Skeletal muscle tissue (tissue), 4 donors: Measurements from ENCODE around the gene LCE7A. TPM values are rescaled to one million over a fixed set of nuclear protein-coding genes. Genes with fewer than 3 reads are reported as not detected.

Source experiments
- H3K27ac ChIP-seq: one replicate; pipeline ENCODE4 v1.7.0; 2013; ENCODE audit warnings: mild to moderate bottlenecking, low read depth, low read length, inconsistent platforms
- H3K27me3 ChIP-seq, 3 donors: one replicate each; pipeline ENCODE4 v1.7.0; 2013; ENCODE audit warnings: low read length in 3 of 3; ENCODE audit not compliant: control insufficient read depth in 3 of 3, insufficient read depth in 3 of 3
- H3K36me3 ChIP-seq, 3 donors: one replicate each; pipeline ENCODE4 v1.7.0; 2013; ENCODE audit warnings: low read length in 3 of 3; ENCODE audit not compliant: control insufficient read depth in 3 of 3, insufficient read depth in 3 of 3
- H3K4me1 ChIP-seq, 3 donors: one replicate each; pipeline ENCODE4 v1.7.0; 2013; ENCODE audit warnings: low read length in 3 of 3, mild to moderate bottlenecking in 3 of 3; ENCODE audit not compliant: control insufficient read depth in 3 of 3, insufficient read depth in 3 of 3
- H3K4me3 ChIP-seq, 3 donors: one replicate each; pipeline ENCODE4 v1.7.0; 2013; ENCODE audit warnings: low read length in 3 of 3
- H3K9ac ChIP-seq, 3 donors: one replicate each; pipeline ENCODE4 v1.7.0; 2013; ENCODE audit warnings: low read length in 3 of 3, mild to moderate bottlenecking in 3 of 3, moderate library complexity in 2 of 3, low read depth in 1 of 3
- H3K9me3 ChIP-seq, 3 donors: one replicate each; pipeline ENCODE4 v1.7.0; 2013; ENCODE audit warnings: low read length in 3 of 3; ENCODE audit not compliant: control insufficient read depth in 3 of 3
- total RNA-seq: library from RNA; depleted of rRNA; stranded (reverse); fragments of >200 nt; gene quantifications from one replicate; pipeline ENCODE4 v1.2.3, GENCODE V29; 2014
- donor health status: Osteomylitis.

The LCE7A gene
- total RNA-seq, 1 donor from 2014 or later, result not detected

GRCh38 chr1:152858062-152858461, 1.7 kb upstream of the LCE7A start:
- Histone ChIP-seq H3K9ac (no peak overlapping the region), H3K27ac (no peak overlapping the region), H3K36me3 (no peaks in the 10 kb centered on the region), H3K4me3 (no peak overlapping the region), H3K27me3 (peaks cover 0 to 2% (median 0%) of the 10 kb centered on the region in 3 donors), H3K4me1 (no peaks in the 10 kb centered on the region), H3K9me3 (no peaks in the 10 kb centered on the region)

GRCh38 chr1:152860129-152860528, 333 bp downstream of the LCE7A start:
- no peak overlapping the region for H3K9ac ChIP-seq
- no peaks in the 10 kb centered on the region for H3K36me3 ChIP-seq
- H3K9me3 ChIP-seq, result no peaks in the 10 kb centered on the region
- H3K27me3 ChIP-seq, result peaks cover 0 to 2% (median 0%) of the 10 kb centered on the region in 3 donors
- H3K4me1 ChIP-seq, result no peaks in the 10 kb centered on the region
- no peak overlapping the region for H3K27ac ChIP-seq
- H3K4me3 ChIP-seq, result no peak overlapping the region

GRCh38 chr1:152861374-152861773, 1.6 kb downstream of the LCE7A start:
- Histone ChIP-seq H3K9me3 (no peaks in the 10 kb centered on the region), H3K36me3 (no peaks in the 10 kb centered on the region), H3K4me1 (no peaks in the 10 kb centered on the region), H3K4me3 (no peak overlapping the region), H3K27ac (no peak overlapping the region), H3K27me3 (peaks cover 0 to 2% (median 0%) of the 10 kb centered on the region in 3 donors), H3K9ac (no peak overlapping the region)

- Histone ChIP-seq H3K9ac (no peak overlapping the region), H3K36me3 (no peaks in the 10 kb centered on the region), H3K27me3 (no peaks in the 10 kb centered on the region), H3K27ac (no peak overlapping the region), H3K4me3 (no peak overlapping the region), H3K4me1 (no peaks in the 10 kb centered on the region), H3K9me3 (no peaks in the 10 kb centered on the region)
Observed at GRCh38 chr1:152864443-152864842, 4.6 kb downstream of the LCE7A start.

GRCh38 chr1:152866321-152866720, 6.5 kb downstream of the LCE7A start:
- H3K9ac ChIP-seq, result no peak overlapping the region
- H3K4me1 ChIP-seq, result no peaks in the 10 kb centered on the region
- no peaks in the 10 kb centered on the region for H3K9me3 ChIP-seq
- no peaks in the 10 kb centered on the region for H3K36me3 ChIP-seq
- no peak overlapping the region for H3K4me3 ChIP-seq
- no peaks in the 10 kb centered on the region for H3K27me3 ChIP-seq
- H3K27ac ChIP-seq, result no peak overlapping the region

- H3K27ac ChIP-seq, result no peak overlapping the region
- no peaks in the 10 kb centered on the region for H3K27me3 ChIP-seq
- no peaks in the 10 kb centered on the region for H3K36me3 ChIP-seq
- no peak overlapping the region for H3K9ac ChIP-seq
- no peak overlapping the region for H3K4me3 ChIP-seq
- H3K9me3 ChIP-seq, result no peaks in the 10 kb centered on the region
- no peaks in the 10 kb centered on the region for H3K4me1 ChIP-seq
Observed at GRCh38 chr1:152869808-152870419, 10.1 kb downstream of the LCE7A start.

GRCh38 chr1:152870831-152871730, 11.3 kb downstream of the LCE7A start:
- Histone ChIP-seq H3K9ac (no peak overlapping the region), H3K4me3 (no peak overlapping the region), H3K4me1 (no peaks in the 10 kb centered on the region), H3K9me3 (no peaks in the 10 kb centered on the region), H3K27ac (no peak overlapping the region), H3K27me3 (no peaks in the 10 kb centered on the region), H3K36me3 (no peaks in the 10 kb centered on the region)

GRCh38 chr1:152871731-152872126, 11.9 kb downstream of the LCE7A start:
- H3K27me3 ChIP-seq, result no peaks in the 10 kb centered on the region
- no peaks in the 10 kb centered on the region for H3K4me1 ChIP-seq
- H3K36me3 ChIP-seq, result no peaks in the 10 kb centered on the region
- H3K27ac ChIP-seq, result no peak overlapping the region
- no peak overlapping the region for H3K9ac ChIP-seq
- H3K9me3 ChIP-seq, result no peaks in the 10 kb centered on the region
- no peak overlapping the region for H3K4me3 ChIP-seq

- Histone ChIP-seq H3K27ac (no peak overlapping the region), H3K36me3 (no peaks in the 10 kb centered on the region), H3K9ac (no peak overlapping the region), H3K4me3 (no peak overlapping the region), H3K4me1 (no peaks in the 10 kb centered on the region), H3K27me3 (no peaks in the 10 kb centered on the region), H3K9me3 (no peaks in the 10 kb centered on the region)
Observed at GRCh38 chr1:152873495-152873894, 13.7 kb downstream of the LCE7A start.

- H3K36me3 ChIP-seq, result no peaks in the 10 kb centered on the region
- no peak overlapping the region for H3K27ac ChIP-seq
- no peak overlapping the region for H3K4me3 ChIP-seq
- no peaks in the 10 kb centered on the region for H3K27me3 ChIP-seq
- H3K9ac ChIP-seq, result no peak overlapping the region
- no peaks in the 10 kb centered on the region for H3K4me1 ChIP-seq
- no peaks in the 10 kb centered on the region for H3K9me3 ChIP-seq
Observed at GRCh38 chr1:152876827-152877226, 17.0 kb downstream of the LCE7A start.
